A549 (cell line): ENCODE data around the gene ARHGDIB. TPM values are rescaled to one million over a fixed set of nuclear protein-coding genes. Genes with fewer than 3 reads are reported as not detected.

ENCODE experiments used
- ATAC-seq, 2 experiments: fragments of 200-7000 bp in 1 of 2; fragments of >200 bp in 1 of 2; cut with Nextera tagmentation in 1 of 2; cut with Tn5 transposase in 1 of 2; 3 replicates each; pipeline versions ENCODE4 v1.8.0 to v1.9.1; 2018 to 2020; ENCODE audit warnings: mild to moderate bottlenecking in 1 of 2, moderate library complexity in 1 of 2
- CTCF ChIA-PET: fragments of 300-600 bp; sonication (Branson Sonifier 250); formaldehyde crosslinking; extraction: SDS; loops from one replicate; lab custom pipeline; 2021; ENCODE audit warnings: antibody characterized with exemption, inconsistent platforms; lab: Yijun Ruan, JAX
- POLR2A ChIA-PET: fragments of 350-600 bp; formaldehyde crosslinking; extraction: SDS; loops from one replicate; lab custom pipeline; 2021; ENCODE audit warnings: antibody characterized with exemption, inconsistent platforms; lab: Yijun Ruan, JAX
- DNase-seq, 2 experiments: peaks; one replicate each; pipeline versions ENCODE4 v3.0.0 to v3.0.0-alpha.2; 2011 to 2016; ENCODE audit warnings: low read depth in 1 of 2, low spot score in 1 of 2
- FAIRE-seq: peaks from 2 replicates; lab custom pipeline; 2011; peaks lifted over from hg19 to GRCh38; lab: Jason Lieb, UNC
- H3K27ac ChIP-seq, 2 experiments: fragments of >200 bp; sonication (Bioruptor Twin); formaldehyde crosslinking; 3 replicates each; pipeline ENCODE4 v1.5.1; 2016 to 2017
- H3K4me1 ChIP-seq: fragments of >200 bp; sonication (Bioruptor Twin); formaldehyde crosslinking; 3 replicates; pipeline ENCODE4 v1.6.1; 2016
- H3K4me2 ChIP-seq: fragments of >200 bp; sonication (Bioruptor Twin); formaldehyde crosslinking; 3 replicates; pipeline ENCODE4 v1.6.1; 2016
- H3K4me3 ChIP-seq: fragments of >200 bp; sonication (Bioruptor Twin); formaldehyde crosslinking; 3 replicates; pipeline ENCODE4 v1.5.1; 2016
- H3K9me3 ChIP-seq: fragments of >200 bp; sonication (Bioruptor Twin); formaldehyde crosslinking; 3 replicates; pipeline ENCODE4 v1.6.1; 2016
- ATOH8 ChIP-seq: fragments of 250-450 bp; sonication (Bioruptor Pico); IDR thresholded peaks from 2 replicates; pipeline ENCODE4 v1.5.0; 2020; ENCODE audit warnings: low read depth, mild to moderate bottlenecking, moderate library complexity
- CBX8 ChIP-seq: fragments of 200-600 bp; sonication (generic); IDR thresholded peaks from 2 replicates; pipeline ENCODE4 v1.6.1; 2016
- CHD2 ChIP-seq: fragments of 150-350 bp; IDR thresholded peaks from 2 replicates; pipeline ENCODE4 v1.6.1; 2014; ENCODE audit warnings: low read length; ENCODE audit not compliant: partially characterized antibody
- MAZ ChIP-seq: fragments of 150-350 bp; IDR thresholded peaks from 2 replicates; pipeline ENCODE4 v1.6.1; 2014; ENCODE audit warnings: antibody characterized with exemption, low read depth, low read length, borderline replicate concordance
- NR3C1 ChIP-seq: fragments of >200 bp; sonication (Bioruptor Twin); formaldehyde crosslinking; IDR thresholded peaks from 3 replicates; pipeline ENCODE4 v1.6.1; 2017
- PBX3 ChIP-seq: IDR thresholded peaks from 2 replicates; pipeline ENCODE4 v1.6.1; 2012
- RAD21 ChIP-seq, 2 experiments: fragments of >200 bp in 1 of 2; sonication (Bioruptor Twin) in 1 of 2; formaldehyde crosslinking in 1 of 2; IDR thresholded peaks in 1 of 2; conservative IDR thresholded peaks in 1 of 2; 2 replicates in 1 of 2; 3 replicates in 1 of 2; pipeline ENCODE4 v1.6.1; 2012 to 2018; ENCODE audit warnings: inconsistent platforms in 1 of 2
- REST ChIP-seq: fragments of 200-600 bp; sonication (generic); IDR thresholded peaks from 2 replicates; pipeline ENCODE4 v1.6.1; 2016; ENCODE audit warnings: antibody characterized with exemption, mild to moderate bottlenecking, moderate library complexity
- RFX5 ChIP-seq: fragments of 450-650 bp; IDR thresholded peaks from 2 replicates; pipeline ENCODE4 v1.7.1; 2014; ENCODE audit warnings: antibody characterized with exemption, mild to moderate bottlenecking, moderate library complexity
- WGBS: methylation state at CpG from one replicate; pipeline ENCODE4 v1.1.6; 2017; ENCODE audit errors: missing lambda C conversion rate; 5-methylcytosine and 5-hydroxymethylcytosine counted together
- polyA plus RNA-seq, 4 experiments: library from polyadenylated mRNA; depleted of rRNA in 3 of 4; stranded (reverse); fragments of >200 nt; fragmentation: RNase III in 1 of 4; extraction: RNeasy Plus Mini Kit Qiagen cat#74134 plus additional on column Dnase treatment in 1 of 4; gene quantifications; 2 replicates in 3 of 4; 3 replicates in 1 of 4; pipeline ENCODE4 v1.2.3, GENCODE V29; 2011 to 2017

The ARHGDIB gene
- polyA plus RNA-seq, 2 of the 4 experiments (the other 2 are of a cell fraction): 0.84 to 3.5 TPM

- ChIA-PET CTCF (interaction anchor here (0.6 to 1.2 kb wide), 4 partner anchors 10 to 103 kb away, joined by 3 to 5 read pairs (median 4); no protein-coding TSS in a partner anchor), POLR2A (no interaction called here)
- no peak for FAIRE-seq
- peak in 1 of 2 experiments; percentile 66; a peak in 2 of 6 replicates for ATAC-seq
- 49% methylated on average over 7 of the region's 7 CpGs for WGBS
- no peak overlapping the region for H3K4me3 ChIP-seq
- H3K9me3 ChIP-seq: no peaks in the 10 kb centered on the region
- no peak overlapping the region for H3K4me2 ChIP-seq
- TF ChIP-seq NR3C1 (no peak), RFX5 (no peak), CHD2 (no peak), RAD21 (conservative IDR thresholded peaks at IDR 0.05 in 1 of 2, IDR thresholded peaks at IDR 0.05 in 1 of 2) (peak in 1 of 2 experiments; percentile 29; a peak in 1 of 5 replicates), REST (no peak), ATOH8 (no peak), MAZ (no peak), CBX8 (no peak), PBX3 (no peak)
- no peaks in the 10 kb centered on the region for H3K4me1 ChIP-seq
- DNase-seq: peak in 1 of 2 experiments; percentile 31
- H3K27ac ChIP-seq: no peak overlapping the region
These were observed 68.5 kb downstream of the ARHGDIB start for GRCh38 chr12:14892726-14893505.

Other genes with a start within 250 kb of the ARHGDIB start
- gene WBP11, start 158.1 kb downstream of the ARHGDIB start, polyA plus RNA-seq (2011; rRNA removed): 32.1 and 50.3 TPM in 2 replicates
- gene WBP11, start 158.1 kb downstream of the ARHGDIB start, polyA plus RNA-seq (2017; fragmentation: RNase III; extraction: RNeasy Plus Mini Kit Qiagen cat#74134 plus additional on column Dnase treatment): 45.7 to 52.2 TPM (median 50.3 TPM) in 3 replicates
- gene C12orf60, start 157.9 kb downstream of the ARHGDIB start, polyA plus RNA-seq (2011; rRNA removed): 4.8 and 5.5 TPM in 2 replicates
- 2.0 to 2.4 TPM (median 2.2 TPM) in 3 replicates for gene C12orf60, start 157.9 kb downstream of the ARHGDIB start, polyA plus RNA-seq (2017; fragmentation: RNase III; extraction: RNeasy Plus Mini Kit Qiagen cat#74134 plus additional on column Dnase treatment)
- 0.06 TPM in 1 of 2 replicates, not detected in the other for gene SMCO3, start 147.4 kb downstream of the ARHGDIB start, polyA plus RNA-seq (2011; rRNA removed)
- not detected in 3 replicates for gene SMCO3, start 147.4 kb downstream of the ARHGDIB start, polyA plus RNA-seq (2017; fragmentation: RNase III; extraction: RNeasy Plus Mini Kit Qiagen cat#74134 plus additional on column Dnase treatment)
- not detected in 2 replicates for gene ART4, start 118.1 kb downstream of the ARHGDIB start, polyA plus RNA-seq (2011; rRNA removed)
- not detected in 3 replicates for gene ART4, start 118.1 kb downstream of the ARHGDIB start, polyA plus RNA-seq (2017; fragmentation: RNase III; extraction: RNeasy Plus Mini Kit Qiagen cat#74134 plus additional on column Dnase treatment)
- gene MGP, start 75.7 kb downstream of the ARHGDIB start, polyA plus RNA-seq (2011; rRNA removed): 0.16 and 0.21 TPM in 2 replicates
- 0.10 to 0.30 TPM (median 0.11 TPM) in 3 replicates for gene MGP, start 75.7 kb downstream of the ARHGDIB start, polyA plus RNA-seq (2017; fragmentation: RNase III; extraction: RNeasy Plus Mini Kit Qiagen cat#74134 plus additional on column Dnase treatment)
- gene ERP27, start 23.1 kb downstream of the ARHGDIB start, polyA plus RNA-seq (2011; rRNA removed): 0.15 and 0.28 TPM in 2 replicates
- 0.09 TPM in 1 of 3 replicates, not detected in the others for gene ERP27, start 23.1 kb downstream of the ARHGDIB start, polyA plus RNA-seq (2017; fragmentation: RNase III; extraction: RNeasy Plus Mini Kit Qiagen cat#74134 plus additional on column Dnase treatment)
- not detected in 2 replicates for gene PDE6H, start 11.4 kb upstream of the ARHGDIB start, polyA plus RNA-seq (2011; rRNA removed)
- not detected in 3 replicates for gene PDE6H, start 11.4 kb upstream of the ARHGDIB start, polyA plus RNA-seq (2017; fragmentation: RNase III; extraction: RNeasy Plus Mini Kit Qiagen cat#74134 plus additional on column Dnase treatment)